Measurements from ENCODE around the gene NEK6.

DNA sequence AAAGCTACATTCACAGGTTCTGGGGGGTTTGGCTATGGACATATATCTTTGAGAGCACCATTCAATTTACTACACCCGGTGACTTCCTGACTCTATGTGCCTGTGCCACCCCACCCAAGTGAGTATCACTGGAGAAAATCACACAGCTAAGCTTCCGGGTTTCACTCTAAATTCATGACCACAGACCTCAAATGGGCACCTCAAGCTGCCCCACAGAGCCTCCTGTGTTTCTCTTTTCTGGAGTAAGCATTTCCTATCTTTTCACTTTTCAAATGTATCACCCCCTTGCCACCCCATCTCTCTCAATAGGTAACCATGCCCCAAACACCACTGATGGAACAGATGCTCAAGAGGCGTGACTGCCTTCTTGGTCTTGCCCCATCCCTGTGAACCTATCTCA is 49.2 kb upstream of the NEK6 start:
- TF ChIP-seq, protein P1, sequence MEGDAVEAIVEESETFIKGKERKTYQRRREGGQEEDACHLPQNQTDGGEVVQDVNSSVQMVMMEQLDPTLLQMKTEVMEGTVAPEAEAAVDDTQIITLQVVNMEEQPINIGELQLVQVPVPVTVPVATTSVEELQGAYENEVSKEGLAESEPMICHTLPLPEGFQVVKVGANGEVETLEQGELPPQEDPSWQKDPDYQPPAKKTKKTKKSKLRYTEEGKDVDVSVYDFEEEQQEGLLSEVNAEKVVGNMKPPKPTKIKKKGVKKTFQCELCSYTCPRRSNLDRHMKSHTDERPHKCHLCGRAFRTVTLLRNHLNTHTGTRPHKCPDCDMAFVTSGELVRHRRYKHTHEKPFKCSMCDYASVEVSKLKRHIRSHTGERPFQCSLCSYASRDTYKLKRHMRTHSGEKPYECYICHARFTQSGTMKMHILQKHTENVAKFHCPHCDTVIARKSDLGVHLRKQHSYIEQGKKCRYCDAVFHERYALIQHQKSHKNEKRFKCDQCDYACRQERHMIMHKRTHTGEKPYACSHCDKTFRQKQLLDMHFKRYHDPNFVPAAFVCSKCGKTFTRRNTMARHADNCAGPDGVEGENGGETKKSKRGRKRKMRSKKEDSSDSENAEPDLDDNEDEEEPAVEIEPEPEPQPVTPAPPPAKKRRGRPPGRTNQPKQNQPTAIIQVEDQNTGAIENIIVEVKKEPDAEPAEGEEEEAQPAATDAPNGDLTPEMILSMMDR (IDR thresholded peaks at IDR 0.05), result no peak
- no peak for TF ChIP-seq POLR2A (IDR thresholded peaks at IDR 0.05)

All from testis (tissue), 2 donors.